ENCODE measurements around the gene EIF1AX. TPM values are rescaled to one million over a fixed set of nuclear protein-coding genes. Genes with fewer than 3 reads are reported as not detected.

Gene EIF1AX
- total and polyA plus RNA-seq, 2 of the 13 experiments (the other 11 are each of a cell fraction or from before 2014, with no cell fraction given) = 35.1 to 82.7 TPM

- TF ChIP-seq, protein P1, sequence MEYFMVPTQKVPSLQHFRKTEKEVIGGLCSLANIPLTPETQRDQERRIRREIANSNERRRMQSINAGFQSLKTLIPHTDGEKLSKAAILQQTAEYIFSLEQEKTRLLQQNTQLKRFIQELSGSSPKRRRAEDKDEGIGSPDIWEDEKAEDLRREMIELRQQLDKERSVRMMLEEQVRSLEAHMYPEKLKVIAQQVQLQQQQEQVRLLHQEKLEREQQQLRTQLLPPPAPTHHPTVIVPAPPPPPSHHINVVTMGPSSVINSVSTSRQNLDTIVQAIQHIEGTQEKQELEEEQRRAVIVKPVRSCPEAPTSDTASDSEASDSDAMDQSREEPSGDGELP (IDR thresholded peaks at IDR 0.05; ENCODE audit: borderline replicate concordance, low read depth) = no peak
- no peak for TF ChIP-seq BHLHE40 (IDR thresholded peaks at IDR 0.05; ENCODE audit: low read length)
- TF ChIP-seq RFXANK (CRISPR knock-in tag; IDR thresholded peaks at IDR 0.05) = no peak
- TF ChIP-seq, protein P2, sequence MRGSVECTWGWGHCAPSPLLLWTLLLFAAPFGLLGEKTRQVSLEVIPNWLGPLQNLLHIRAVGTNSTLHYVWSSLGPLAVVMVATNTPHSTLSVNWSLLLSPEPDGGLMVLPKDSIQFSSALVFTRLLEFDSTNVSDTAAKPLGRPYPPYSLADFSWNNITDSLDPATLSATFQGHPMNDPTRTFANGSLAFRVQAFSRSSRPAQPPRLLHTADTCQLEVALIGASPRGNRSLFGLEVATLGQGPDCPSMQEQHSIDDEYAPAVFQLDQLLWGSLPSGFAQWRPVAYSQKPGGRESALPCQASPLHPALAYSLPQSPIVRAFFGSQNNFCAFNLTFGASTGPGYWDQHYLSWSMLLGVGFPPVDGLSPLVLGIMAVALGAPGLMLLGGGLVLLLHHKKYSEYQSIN (CRISPR knock-in tag; IDR thresholded peaks at IDR 0.05; ENCODE audit: borderline replicate concordance) = no peak
- TF ChIP-seq, protein P3, sequence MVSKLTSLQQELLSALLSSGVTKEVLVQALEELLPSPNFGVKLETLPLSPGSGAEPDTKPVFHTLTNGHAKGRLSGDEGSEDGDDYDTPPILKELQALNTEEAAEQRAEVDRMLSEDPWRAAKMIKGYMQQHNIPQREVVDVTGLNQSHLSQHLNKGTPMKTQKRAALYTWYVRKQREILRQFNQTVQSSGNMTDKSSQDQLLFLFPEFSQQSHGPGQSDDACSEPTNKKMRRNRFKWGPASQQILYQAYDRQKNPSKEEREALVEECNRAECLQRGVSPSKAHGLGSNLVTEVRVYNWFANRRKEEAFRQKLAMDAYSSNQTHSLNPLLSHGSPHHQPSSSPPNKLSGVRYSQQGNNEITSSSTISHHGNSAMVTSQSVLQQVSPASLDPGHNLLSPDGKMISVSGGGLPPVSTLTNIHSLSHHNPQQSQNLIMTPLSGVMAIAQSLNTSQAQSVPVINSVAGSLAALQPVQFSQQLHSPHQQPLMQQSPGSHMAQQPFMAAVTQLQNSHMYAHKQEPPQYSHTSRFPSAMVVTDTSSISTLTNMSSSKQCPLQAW (CRISPR knock-in tag; IDR thresholded peaks at IDR 0.05) = no peak
- TF ChIP-seq SPEN (CRISPR knock-in tag; IDR thresholded peaks at IDR 0.05; ENCODE audit: low read depth) = no peak
- no peak for TF ChIP-seq ZNF549 (CRISPR knock-in tag; IDR thresholded peaks at IDR 0.05)
- no peak for TF ChIP-seq KDM2A (CRISPR knock-in tag; IDR thresholded peaks at IDR 0.05; ENCODE audit: borderline replicate concordance, low read depth)
- no peak for TF ChIP-seq ZNF10 (CRISPR knock-in tag; IDR thresholded peaks at IDR 0.05; ENCODE audit: borderline replicate concordance, low read depth)
- TF ChIP-seq JARID2 (CRISPR knock-in tag; IDR thresholded peaks at IDR 0.05; ENCODE audit: insufficient replicate concordance) = no peak
- no peak for TF ChIP-seq MYC (CRISPR knock-in tag; IDR thresholded peaks at IDR 0.05; ENCODE audit: borderline replicate concordance)
- no peak for TF ChIP-seq FOXK2 (IDR thresholded peaks at IDR 0.05)
- TF ChIP-seq RXRA (CRISPR knock-in tag; IDR thresholded peaks at IDR 0.05) = no peak
- TF ChIP-seq ZNF703 (CRISPR knock-in tag; IDR thresholded peaks at IDR 0.05; ENCODE audit: borderline replicate concordance) = 0 out of 2 replicates have a peak, but pooled peaks have one; percentile 7
- TF ChIP-seq ZNF274 (CRISPR knock-in tag; IDR thresholded peaks at IDR 0.05) = 0 out of 2 replicates have a peak, but pooled peaks have one; percentile 35
- 0 out of 2 replicates have a peak, but pooled peaks have one; percentile 5 for TF ChIP-seq ZFP91 (CRISPR knock-in tag; IDR thresholded peaks at IDR 0.05; ENCODE audit: borderline replicate concordance)
- no peak for TF ChIP-seq AKAP8 (CRISPR knock-in tag; IDR thresholded peaks at IDR 0.05)
- TF ChIP-seq, protein P4, sequence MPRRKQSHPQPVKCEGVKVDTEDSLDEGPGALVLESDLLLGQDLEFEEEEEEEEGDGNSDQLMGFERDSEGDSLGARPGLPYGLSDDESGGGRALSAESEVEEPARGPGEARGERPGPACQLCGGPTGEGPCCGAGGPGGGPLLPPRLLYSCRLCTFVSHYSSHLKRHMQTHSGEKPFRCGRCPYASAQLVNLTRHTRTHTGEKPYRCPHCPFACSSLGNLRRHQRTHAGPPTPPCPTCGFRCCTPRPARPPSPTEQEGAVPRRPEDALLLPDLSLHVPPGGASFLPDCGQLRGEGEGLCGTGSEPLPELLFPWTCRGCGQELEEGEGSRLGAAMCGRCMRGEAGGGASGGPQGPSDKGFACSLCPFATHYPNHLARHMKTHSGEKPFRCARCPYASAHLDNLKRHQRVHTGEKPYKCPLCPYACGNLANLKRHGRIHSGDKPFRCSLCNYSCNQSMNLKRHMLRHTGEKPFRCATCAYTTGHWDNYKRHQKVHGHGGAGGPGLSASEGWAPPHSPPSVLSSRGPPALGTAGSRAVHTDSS (CRISPR knock-in tag; conservative IDR thresholded peaks at IDR 0.05) = no peak
- TF ChIP-seq ZFP82 (CRISPR knock-in tag; IDR thresholded peaks at IDR 0.05; ENCODE audit: borderline replicate concordance) = no peak
- TF ChIP-seq ZNF224 (CRISPR knock-in tag; IDR thresholded peaks at IDR 0.05) = no peak
- no peak for TF ChIP-seq ZNF775 (CRISPR knock-in tag; IDR thresholded peaks at IDR 0.05; ENCODE audit: borderline replicate concordance)
- no peak for TF ChIP-seq NR0B2 (CRISPR knock-in tag; IDR thresholded peaks at IDR 0.05)
- TF ChIP-seq ZNF746 (CRISPR knock-in tag; IDR thresholded peaks at IDR 0.05) = 0 out of 2 replicates have a peak, but pooled peaks have one; percentile 0
- TF ChIP-seq CEBPG (CRISPR knock-in tag; IDR thresholded peaks at IDR 0.05) = no peak
Observed at GRCh38 chrX:20116087-20116576, 25.5 kb downstream of the EIF1AX start (continued).
